ENCODE results near the gene SDR42E2.
"Not testable (repeated sequence)": the region's sequence is repeated elsewhere in the genome, so short reads cannot be mapped to it uniquely, and the experiment has no call there.

SDR42E2 gene

DNA sequence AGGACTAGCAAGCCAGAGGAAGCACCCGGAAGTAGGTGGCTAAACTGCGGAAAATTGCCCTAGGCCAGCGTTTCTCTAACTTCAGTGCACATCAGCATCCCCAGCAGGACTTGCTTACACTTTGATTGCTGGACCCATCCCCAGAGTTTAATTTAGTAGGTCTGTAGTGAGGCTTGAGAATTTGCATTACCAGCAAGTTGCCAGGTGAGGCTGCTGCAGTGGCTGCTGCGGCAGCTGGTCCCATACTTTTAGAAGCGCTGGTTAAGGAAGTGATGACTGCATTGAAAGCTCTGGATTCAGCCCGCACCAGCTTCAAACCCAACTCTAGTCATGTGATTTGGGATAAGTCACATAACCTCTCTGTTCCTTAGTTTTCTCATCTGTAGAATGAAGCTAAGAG, 48.0 kb downstream of the SDR42E2 start:
- no peak overlapping the region for H3K4me3 ChIP-seq (ENCODE audit: low read depth, low read length)
- TF ChIP-seq, protein P1, sequence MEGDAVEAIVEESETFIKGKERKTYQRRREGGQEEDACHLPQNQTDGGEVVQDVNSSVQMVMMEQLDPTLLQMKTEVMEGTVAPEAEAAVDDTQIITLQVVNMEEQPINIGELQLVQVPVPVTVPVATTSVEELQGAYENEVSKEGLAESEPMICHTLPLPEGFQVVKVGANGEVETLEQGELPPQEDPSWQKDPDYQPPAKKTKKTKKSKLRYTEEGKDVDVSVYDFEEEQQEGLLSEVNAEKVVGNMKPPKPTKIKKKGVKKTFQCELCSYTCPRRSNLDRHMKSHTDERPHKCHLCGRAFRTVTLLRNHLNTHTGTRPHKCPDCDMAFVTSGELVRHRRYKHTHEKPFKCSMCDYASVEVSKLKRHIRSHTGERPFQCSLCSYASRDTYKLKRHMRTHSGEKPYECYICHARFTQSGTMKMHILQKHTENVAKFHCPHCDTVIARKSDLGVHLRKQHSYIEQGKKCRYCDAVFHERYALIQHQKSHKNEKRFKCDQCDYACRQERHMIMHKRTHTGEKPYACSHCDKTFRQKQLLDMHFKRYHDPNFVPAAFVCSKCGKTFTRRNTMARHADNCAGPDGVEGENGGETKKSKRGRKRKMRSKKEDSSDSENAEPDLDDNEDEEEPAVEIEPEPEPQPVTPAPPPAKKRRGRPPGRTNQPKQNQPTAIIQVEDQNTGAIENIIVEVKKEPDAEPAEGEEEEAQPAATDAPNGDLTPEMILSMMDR (IDR thresholded peaks at IDR 0.05; ENCODE audit: low read depth, low read length) = no peak

DNA sequence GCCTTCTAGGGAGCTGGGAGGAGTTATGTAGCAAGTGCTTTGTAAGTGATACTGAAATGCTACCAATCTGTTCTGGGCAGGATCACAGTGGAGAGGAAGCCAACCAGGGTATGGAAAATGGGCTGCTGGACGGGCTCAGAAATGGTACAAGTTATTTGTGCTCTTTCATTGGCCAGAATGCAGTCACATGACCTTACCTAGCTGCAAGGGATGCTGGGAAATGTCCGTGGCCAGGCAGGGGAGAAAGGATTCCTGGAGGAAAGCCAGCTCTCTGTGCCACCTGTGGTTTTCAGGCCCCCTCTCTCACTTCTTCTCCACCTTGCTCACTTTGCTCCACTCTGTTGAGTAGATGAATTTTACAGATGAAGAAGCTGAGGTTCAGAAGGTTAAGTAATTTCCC, 48.5 kb downstream of the SDR42E2 start:
- TF ChIP-seq, protein P1 (IDR thresholded peaks at IDR 0.05; ENCODE audit: low read depth, low read length) = no peak
- H3K4me3 ChIP-seq (ENCODE audit: low read depth, low read length) = no peak overlapping the region

DNA sequence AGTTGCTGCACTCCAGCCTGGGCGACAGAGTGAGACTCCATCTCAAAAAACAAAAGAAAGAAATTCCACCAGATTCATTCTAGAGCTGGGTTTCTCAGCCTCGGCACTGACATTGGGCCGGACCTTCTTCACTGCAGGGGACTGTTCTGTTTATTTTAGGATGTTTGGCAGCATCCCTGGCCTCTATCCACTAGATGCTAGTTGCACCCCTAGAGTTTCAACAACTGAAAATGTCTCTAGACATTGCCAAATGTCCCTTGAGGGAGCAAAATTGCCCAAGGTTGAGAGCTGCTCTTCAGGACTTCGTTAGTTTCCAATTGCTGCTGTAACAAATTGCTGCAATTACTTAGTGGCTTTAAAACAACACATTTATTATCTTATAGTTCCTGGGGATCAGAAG, 50.9 kb downstream of the SDR42E2 start:
- TF ChIP-seq, protein P1 (IDR thresholded peaks at IDR 0.05; ENCODE audit: low read depth, low read length) = no peak
- H3K4me3 ChIP-seq (ENCODE audit: low read depth, low read length) = no peak overlapping the region

- TF ChIP-seq, protein P1 (IDR thresholded peaks at IDR 0.05; ENCODE audit: low read depth, low read length) = no peak
Observed at GRCh38 chr16:22213801-22214200, 51.5 kb downstream of the SDR42E2 start.

GRCh38 chr16:22214402-22214801, 52.1 kb downstream of the SDR42E2 start:
- TF ChIP-seq, protein P1 (IDR thresholded peaks at IDR 0.05; ENCODE audit: low read depth, low read length) = no peak
- H3K4me3 ChIP-seq (ENCODE audit: low read depth, low read length) = no peak overlapping the region

More at GRCh38 chr16:22213801-22214200, 51.5 kb downstream of the SDR42E2 start:
- no peak overlapping the region for H3K4me3 ChIP-seq (ENCODE audit: low read depth, low read length)

DNA sequence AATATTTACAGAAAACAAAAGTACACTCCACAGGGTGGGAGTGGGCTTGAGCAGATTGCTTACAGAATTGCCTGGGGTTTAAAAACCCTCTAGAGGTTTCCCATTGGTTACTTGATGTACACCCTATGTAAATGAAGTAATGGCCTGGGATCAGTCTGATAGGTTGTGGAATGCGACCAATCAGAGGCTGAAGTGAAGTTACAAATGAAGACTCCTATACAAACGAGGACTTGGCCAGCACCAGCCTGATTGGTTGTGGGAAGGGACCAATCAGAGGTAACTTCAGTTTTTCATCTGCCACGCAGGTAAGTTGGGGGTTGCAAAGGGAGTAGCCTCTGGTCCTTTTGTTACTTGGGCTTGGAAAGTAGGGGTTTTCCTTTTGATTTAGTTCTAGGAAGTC, 52.6 kb downstream of the SDR42E2 start:
- no peak overlapping the region for H3K4me3 ChIP-seq (ENCODE audit: low read depth, low read length)

GRCh38 chr16:22216191-22216831, 54.0 kb downstream of the SDR42E2 start:
- no peak overlapping the region for H3K4me3 ChIP-seq (ENCODE audit: low read depth, low read length)
- TF ChIP-seq, protein P1 (IDR thresholded peaks at IDR 0.05; ENCODE audit: low read depth, low read length) = no peak

More for the DNA sequence above, 52.6 kb downstream of the SDR42E2 start:
- TF ChIP-seq, protein P1 (IDR thresholded peaks at IDR 0.05; ENCODE audit: low read depth, low read length) = no peak

DNA sequence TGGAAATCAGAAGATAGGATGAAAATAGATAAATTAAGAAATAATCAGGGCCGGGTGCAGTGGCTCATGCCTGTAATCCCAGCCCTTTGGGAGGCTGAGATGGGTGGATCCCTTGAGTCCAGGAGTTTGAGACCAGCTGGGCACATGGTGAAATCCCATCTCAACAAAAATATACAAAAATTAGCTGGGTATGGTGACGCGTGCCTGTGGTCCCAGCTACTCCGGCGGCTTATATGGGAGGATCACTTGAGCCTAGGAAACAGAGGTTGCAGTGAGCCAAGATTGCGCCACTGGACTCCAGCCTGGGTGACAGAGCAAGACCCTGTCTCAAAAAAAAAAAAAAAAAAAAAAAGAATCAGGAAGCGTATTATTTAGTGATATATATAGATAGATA, 54.5 kb downstream of the SDR42E2 start:
- H3K4me3 ChIP-seq (ENCODE audit: low read depth, low read length) = not testable (repeated sequence)
